Measurements from ENCODE around the gene MAST1.
"Not testable (repeated sequence)": the region's sequence is repeated elsewhere in the genome, so short reads cannot be mapped to it uniquely, and the experiment has no call there.

Gene MAST1

DNA sequence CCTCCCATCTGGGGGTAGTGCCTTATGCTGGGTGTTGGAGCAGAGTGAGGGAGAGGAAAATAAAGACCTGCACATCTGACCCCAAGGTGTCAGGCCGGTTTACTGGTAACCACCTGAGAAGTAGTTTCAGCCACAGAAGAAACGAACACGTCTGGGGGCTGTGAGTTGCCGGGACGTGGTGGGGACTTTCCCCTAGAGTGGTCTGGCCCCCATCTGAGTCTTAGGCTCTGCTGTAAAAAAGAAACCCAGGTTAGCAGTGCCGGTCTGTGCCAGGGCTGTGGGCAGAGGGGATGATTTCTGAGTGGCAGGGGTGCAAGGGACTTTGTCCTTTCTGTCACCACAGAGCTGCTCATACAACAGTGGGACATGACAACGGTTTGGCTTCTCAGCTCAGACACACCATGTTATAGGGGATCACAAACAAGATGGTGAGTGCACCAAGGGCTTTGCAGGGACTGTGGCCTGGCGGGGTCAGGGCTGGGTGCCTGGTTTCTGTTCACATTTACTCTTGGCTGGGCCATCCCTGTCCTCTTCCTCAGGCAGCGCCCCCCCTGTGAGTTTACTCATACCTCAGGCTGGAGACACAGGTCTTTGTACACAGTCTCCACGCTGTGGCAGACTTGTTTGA lies 61.7 kb downstream of the MAST1 start:
- no peak for DNase-seq

DNA sequence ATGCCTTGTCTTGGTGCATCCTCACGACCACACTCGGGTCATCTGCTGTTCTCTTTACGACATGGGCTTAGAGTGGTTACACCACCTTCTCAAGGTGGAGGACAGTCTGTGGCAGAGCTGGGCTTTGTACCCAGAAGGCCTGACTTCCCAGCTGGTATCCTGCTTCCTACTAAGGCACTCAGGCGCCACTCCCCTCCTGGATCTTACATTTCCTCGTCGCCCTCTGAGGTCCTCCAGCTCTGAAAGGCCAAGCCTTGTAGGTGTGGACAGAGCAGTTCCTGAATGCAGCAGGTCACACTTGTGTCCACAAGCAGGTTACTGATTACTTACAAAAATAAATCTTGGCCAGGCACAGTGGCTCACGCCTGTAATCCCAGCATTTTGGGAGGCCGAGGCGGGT lies 68.9 kb downstream of the MAST1 start:
- DNase-seq = no peak

DNA sequence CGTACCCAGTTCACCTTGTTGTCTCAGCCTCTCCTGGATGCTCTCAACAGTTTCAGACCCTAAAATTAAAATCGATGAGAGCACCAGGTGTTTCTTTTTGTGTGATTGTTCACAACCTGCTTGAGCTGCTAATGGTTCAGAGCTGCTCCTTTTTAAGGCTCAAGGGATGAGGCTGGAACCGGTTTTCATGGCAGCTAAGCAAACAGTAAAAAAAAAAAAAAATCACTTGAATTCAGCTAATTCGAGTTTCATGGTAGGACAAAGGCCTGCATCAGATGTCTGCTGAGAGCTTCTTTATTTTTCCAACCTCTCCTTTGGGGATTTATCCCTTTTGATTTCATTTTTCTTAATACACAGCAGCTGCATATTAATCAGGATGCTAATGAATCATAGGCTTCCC lies 74.3 kb downstream of the MAST1 start:
- DNase-seq = no peak

GRCh38 chr19:12913011-12913561 lies 74.8 kb downstream of the MAST1 start:
- no peak for DNase-seq

- DNase-seq = no peak
Observed at GRCh38 chr19:12913851-12914690, 75.8 kb downstream of the MAST1 start.

- not testable (repeated sequence) for DNase-seq
Observed at GRCh38 chr19:12915860-12916259, 77.5 kb downstream of the MAST1 start.

GRCh38 chr19:12918253-12918652 lies 79.9 kb downstream of the MAST1 start:
- no peak for DNase-seq

DNA sequence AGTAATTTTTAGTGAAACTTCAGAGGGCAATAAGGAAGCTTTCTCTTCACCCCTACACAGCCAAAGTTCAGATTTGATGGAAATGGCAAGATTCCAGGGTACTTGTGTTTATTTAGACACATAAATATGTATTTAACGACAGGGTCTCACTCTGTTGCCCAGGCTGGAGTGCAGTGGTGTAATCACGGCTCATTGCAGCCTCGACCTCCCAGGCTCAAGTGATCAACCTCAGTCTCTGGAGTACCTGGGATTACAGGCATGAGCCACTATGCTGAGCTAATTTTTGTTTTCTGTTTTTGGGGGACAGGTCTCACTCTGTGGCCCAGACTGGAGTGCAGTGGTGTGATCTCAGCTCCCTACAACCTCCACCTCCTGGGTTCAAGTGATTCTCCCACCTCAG lies 82.7 kb downstream of the MAST1 start:
- no peak for DNase-seq

- DNase-seq = no peak
Observed at GRCh38 chr19:12922959-12923358, 84.6 kb downstream of the MAST1 start.

All from SW 1271 (cell line).